IMR-90 (cell line): ENCODE measurements around the gene GRIN2A.

ENCODE experiments used
- CEBPB ChIP-seq: IDR thresholded peaks from 2 replicates; pipeline ENCODE4 v1.6.1; 2012; ENCODE audit warnings: low read depth, low read length, improper control_type of control experiment
- CHD1 ChIP-seq: IDR thresholded peaks from 2 replicates; pipeline ENCODE4 v1.6.1; 2012; ENCODE audit warnings: low read depth, low read length, improper control_type of control experiment
- POLR2A ChIP-seq: IDR thresholded peaks from 2 replicates; pipeline ENCODE4 v1.6.1; 2012; ENCODE audit warnings: mild to moderate bottlenecking, low read depth, low read length
- TF ChIP-seq, protein P1 (sequence below): conservative IDR thresholded peaks from 2 replicates; pipeline ENCODE4 v1.5.1; 2012; ENCODE audit warnings: mild to moderate bottlenecking, low read depth, low read length, improper control_type of control experiment
- TF ChIP-seq, protein P2 (sequence below): fragments of 150-350 bp; IDR thresholded peaks from 2 replicates; pipeline ENCODE4 v1.6.1; 2017; ENCODE audit warnings: mild to moderate bottlenecking, antibody characterized with exemption, low read length, low read depth

DNA sequence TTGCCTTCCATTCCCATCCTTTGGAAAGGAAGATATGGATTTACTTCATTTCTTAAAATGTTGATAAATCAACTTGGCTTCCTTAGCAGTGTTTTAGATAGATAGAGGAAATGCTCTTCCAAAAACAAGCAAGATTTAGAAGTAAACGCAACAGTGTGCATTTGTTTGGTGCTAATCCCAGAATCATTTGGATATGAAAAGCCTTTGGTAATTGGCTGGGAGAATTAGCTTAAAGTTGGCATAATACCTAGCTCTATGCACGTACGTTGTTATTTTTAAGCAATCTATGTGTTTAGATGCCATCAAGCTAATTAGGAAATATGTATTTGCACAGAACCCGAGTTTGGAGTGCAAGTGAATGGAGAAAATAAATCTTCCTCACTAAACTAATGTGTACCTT, 415.3 kb downstream of the GRIN2A start:
- TF ChIP-seq, protein P1, sequence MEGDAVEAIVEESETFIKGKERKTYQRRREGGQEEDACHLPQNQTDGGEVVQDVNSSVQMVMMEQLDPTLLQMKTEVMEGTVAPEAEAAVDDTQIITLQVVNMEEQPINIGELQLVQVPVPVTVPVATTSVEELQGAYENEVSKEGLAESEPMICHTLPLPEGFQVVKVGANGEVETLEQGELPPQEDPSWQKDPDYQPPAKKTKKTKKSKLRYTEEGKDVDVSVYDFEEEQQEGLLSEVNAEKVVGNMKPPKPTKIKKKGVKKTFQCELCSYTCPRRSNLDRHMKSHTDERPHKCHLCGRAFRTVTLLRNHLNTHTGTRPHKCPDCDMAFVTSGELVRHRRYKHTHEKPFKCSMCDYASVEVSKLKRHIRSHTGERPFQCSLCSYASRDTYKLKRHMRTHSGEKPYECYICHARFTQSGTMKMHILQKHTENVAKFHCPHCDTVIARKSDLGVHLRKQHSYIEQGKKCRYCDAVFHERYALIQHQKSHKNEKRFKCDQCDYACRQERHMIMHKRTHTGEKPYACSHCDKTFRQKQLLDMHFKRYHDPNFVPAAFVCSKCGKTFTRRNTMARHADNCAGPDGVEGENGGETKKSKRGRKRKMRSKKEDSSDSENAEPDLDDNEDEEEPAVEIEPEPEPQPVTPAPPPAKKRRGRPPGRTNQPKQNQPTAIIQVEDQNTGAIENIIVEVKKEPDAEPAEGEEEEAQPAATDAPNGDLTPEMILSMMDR, result no peak
- TF ChIP-seq, protein P2, sequence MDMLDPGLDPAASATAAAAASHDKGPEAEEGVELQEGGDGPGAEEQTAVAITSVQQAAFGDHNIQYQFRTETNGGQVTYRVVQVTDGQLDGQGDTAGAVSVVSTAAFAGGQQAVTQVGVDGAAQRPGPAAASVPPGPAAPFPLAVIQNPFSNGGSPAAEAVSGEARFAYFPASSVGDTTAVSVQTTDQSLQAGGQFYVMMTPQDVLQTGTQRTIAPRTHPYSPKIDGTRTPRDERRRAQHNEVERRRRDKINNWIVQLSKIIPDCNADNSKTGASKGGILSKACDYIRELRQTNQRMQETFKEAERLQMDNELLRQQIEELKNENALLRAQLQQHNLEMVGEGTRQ, result no peak
- TF ChIP-seq CHD1, result no peak
- TF ChIP-seq CEBPB, result no peak
- TF ChIP-seq POLR2A, result no peak
